SW 1271 (cell line): ENCODE measurements around the gene STX11.
"Not testable (repeated sequence)": the region's sequence is repeated elsewhere in the genome, so short reads cannot be mapped to it uniquely, and the experiment has no call there.

ENCODE experiments used
- DNase-seq, 2 experiments: peaks; one replicate each; lab custom pipeline; 2025; lab: John Stamatoyannopoulos, UW

Gene STX11

DNA sequence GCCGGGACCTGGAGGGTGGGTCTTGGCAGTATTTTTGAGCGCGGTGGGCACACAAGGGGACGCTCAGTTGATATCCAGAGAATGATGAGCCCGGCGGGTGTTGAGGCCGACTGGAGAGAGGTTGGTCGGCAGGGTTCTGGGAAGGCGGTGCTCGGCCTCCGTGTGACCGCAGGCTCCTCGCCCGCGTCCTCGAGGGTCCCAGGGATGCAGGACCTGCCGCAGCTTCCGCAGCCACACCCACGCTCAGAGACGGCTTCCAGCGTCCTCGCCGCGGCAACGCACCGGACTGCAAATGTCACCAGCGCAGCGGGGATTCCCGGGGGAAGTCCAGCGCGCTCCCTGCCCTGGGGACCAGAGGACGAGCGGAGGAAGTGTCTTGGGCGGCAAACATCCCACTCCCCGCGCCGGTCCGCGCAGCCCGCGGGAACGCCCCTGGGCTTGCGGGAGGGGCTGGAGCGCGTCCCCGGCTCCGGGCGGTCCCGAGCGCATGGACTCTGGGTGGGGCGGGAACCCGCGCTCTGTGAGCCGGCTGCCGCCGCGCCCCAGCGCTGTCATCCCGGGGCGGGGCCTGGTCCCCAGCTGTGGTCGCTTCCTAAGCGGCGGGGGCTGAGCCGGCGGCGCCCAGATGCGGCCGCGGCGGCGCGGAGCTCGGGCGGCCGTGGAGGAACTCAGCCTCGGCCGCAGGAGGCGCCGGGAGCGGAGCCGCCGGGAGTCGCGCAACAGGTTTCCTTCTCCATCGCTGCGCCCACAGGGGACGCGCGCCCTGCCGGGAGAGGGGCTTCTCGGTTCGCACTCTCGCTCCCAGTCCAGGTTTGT, at the start of gene STX11:
STX11 (plus strand) TSS at position 624 of the 816 bp plus-strand sequence. CDS start 36,111 bp downstream, outside the sequence.
- DNase-seq: peak; percentile 26 to 27

DNA sequence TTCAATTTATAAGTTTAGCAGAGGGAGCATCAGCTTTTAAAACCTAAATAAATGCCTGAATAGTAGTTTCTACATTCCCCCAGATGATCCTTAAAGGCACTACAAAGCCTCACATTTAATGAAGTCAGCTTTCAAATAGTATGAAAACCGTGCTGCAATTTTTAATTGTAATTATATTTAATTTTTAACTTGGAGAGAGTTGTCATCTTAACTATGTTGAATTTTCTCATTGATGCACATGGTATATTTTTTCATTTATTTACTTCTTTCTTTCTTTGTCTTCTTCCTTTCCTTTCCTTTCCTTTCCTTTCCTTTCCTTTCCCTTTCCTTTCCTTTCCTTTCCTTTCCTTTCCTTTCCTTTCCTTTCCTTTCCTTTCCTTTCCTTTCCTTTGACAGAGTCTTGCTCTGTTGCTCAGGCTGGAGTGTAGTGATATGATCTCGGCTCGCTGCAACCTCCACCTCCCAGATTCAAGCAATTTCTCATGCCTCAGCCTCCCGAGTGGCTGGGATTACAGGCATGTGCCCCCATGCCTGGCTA, 47.2 kb upstream of the STX11 start:
- DNase-seq: no peak

DNA sequence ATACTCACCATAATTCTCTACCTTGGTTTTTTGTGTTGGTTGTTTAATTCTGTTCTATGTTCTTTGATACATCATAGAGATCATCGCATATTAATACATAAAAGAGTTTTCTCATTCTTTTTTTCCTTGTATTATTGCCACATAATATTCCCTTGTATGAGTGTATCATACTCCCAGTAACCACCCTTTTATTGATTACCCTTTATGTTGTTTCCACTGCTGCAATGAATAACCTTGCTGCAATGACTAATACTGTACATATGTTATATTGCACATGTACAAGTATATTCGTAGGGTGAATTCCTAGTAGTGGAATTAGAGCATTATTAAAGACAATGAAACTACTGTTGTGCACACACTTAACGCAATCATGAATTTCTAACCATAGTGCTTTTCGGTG, 45.8 kb upstream of the STX11 start:
- no peak for DNase-seq

DNA sequence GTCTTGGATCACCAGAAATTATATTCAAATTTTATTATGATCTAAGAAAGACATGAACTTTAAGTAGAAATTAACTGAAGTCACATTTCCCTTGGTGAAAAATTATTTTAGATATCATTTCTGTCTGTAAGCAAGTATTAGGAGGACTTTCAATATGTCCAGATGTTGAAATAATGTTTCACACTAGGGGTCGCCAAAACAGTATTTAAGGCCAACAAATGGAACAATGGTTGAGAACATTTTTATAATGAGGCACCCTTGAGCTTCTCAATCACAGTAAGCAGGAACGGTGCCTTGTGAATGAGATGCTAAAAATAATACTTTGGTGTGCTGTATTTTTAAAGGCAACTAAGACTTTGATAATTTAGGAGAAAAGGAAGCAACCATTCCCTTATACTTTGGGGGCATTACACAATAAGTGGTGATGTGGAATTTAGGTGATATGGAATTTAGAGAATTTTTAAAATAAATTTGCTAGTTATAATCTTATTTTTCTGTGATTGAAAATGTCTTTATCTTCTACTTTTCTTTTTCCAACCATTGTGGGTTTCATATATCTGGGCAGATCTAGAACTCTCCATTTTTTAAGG, 45.3 kb upstream of the STX11 start:
- peak; percentile 9 to 71 for DNase-seq

DNA sequence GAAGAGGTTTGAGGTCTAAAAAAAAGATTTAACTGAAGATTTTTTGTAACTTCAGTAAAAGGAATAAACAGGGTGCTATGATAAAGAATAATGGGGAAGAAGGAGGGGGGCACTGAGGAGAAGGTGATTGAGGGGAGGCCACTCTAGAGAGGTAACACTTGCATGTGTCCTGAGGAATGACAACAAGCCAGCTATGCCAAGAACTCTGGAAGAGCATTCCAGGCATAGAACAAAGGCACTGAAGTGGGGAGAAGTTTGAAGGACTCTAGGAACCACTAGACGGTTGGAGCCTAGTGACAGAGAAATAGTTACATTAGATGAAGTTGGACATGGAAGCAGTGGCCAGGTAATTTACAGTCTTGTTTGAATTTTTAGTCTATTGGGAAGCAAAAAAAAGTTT, 44.1 kb upstream of the STX11 start:
- no peak for DNase-seq

DNA sequence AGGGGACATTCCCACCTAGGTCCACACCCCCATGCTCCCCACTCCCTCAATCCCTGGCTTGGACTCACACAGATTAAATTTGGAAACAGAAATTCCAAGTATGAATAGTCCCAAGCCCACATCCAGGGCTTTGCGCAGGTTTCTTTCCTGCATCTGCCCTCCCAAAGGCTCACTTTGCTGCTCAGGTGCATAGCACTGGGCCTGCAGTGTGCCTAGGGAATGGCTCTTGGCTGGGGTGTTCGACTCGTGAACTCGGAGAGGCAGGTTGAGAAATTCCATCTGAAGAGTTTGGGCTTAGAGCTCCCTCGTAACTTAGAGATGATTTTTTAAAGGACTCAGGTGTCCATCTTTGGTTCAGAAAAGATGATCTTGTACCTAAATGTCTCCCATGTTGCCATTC, 40.1 kb upstream of the STX11 start:
- no peak for DNase-seq

DNA sequence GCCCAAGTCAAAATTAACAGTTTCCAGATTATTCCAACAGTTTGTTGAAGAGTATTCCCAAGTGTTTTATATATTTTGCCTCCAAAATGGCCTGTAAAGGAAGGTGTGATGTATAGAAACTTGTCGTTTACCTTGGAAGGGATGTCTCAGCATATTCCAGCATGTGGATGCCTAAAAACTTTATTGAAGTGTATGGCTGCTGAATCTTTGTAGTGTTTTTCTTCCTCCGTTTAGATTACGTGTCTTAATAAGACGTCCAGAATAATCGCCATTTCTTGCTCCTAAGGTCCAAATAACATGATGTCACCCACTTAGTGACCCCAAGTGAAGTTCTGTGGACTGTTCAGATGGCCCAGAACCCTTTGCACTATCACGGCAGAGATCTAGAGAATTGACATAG, 37.0 kb upstream of the STX11 start:
- no peak for DNase-seq

DNA sequence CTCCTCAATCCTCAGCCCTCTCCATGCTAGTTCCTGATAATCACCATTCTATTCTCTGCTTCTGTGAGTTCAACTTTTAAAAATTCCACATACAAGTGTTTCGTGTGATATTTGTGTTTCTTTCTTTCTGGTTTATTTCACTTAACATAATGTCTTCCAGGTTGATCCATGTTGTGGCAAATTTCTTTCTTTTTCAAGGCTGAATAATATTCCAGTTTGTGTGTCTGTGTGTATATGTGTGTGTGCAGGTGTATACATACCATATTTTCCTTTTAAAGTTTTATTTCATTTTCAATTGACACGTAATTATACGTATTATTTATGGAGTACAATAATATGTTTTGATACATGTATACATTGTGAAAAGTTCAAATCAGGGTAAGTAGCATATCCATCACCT, 35.1 kb upstream of the STX11 start:
- no peak for DNase-seq

DNA sequence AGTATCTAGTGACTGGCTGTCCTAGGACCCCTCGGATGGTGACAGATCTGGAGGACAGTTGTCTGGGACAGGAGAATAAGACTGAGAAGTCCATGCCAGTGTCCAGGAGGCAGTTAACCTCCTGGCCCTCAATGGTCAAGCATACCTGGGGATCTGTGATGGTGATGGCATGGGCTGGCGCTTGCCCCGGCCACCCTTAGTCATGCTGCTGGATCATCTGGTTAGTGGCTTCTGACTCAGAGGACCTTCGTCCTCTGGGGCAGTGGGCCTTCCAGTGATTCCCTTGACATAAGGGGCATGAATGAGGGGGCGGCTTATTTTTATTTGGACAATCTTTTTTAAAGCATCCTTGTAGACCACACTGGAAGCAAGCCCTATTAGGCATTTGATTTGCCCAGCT, 30.9 kb upstream of the STX11 start:
- no peak for DNase-seq

DNA sequence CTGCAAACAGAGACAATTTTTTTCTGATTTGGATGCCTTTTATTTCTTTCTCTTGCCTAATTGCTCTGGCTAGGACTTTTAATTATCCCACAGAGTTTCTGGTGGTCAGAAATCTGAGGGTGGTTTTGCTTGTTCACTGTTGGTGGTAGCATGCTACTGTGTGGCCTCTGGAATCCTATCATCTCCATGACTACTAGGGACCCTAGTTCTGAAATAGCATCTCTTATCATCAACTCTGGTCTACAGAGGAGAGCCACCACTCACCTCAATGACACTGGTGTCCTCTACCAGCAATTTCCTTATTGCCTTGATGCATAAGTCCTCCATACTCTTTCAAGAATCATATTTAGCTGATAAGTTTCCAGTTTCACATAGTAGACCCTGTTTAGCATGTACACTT, 27.5 kb upstream of the STX11 start:
- DNase-seq: no peak

DNA sequence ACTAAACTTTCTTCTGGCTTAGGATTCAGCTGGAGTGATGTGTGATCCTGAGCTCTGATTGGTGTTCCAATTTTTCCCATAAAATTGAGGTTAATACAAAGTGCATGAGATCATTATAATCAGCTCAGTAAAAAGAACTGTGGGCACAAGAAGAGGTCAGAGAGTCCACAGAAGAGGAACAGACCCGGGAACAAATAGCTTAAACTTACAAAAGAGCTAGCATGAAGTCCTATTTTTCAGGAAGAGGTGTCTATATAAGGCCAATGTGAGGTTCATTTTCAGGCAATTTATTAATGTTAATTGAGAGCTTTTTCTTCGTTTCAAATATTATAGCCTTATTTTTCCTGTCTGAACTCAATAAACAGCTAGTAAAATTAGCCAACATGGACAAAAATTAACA, 26.9 kb upstream of the STX11 start:
- no peak for DNase-seq

DNA sequence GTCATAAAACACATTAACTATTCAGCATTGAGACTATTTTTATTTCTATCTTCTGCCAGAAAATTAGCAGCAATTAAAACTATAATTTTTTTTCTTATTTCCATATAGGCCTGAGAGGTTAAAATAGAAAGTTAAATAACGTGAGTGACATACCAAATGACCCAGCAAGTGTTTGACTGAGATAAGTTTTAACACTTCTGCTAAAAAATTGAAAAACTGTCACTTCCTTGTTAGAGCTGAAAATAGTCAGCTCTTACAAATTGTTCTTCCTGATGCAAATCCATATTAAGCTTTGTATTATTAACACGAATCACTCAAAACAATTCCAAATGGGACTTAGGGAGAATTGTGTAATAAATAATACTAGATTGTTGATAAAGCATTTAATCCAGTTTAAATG, 26.5 kb upstream of the STX11 start:
- DNase-seq: no peak

DNA sequence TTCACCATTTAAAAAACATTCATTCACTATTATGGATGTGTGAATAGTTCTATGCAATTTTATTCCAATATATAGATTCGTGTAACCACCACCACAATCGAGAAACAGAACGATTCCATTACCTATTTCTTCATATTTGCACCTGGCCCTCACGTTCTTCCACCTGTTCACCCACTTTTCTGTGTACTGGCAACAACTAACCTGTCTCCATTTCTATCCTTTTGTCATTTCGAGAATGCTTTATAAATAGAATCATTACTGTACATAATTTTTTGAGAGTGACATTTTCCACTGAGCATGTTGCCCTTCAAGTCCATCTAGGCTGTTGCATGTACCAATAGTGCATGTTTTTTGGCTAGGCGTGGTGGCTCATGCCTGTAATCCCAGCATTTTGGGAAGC, 23.2 kb upstream of the STX11 start:
- DNase-seq: no peak

DNA sequence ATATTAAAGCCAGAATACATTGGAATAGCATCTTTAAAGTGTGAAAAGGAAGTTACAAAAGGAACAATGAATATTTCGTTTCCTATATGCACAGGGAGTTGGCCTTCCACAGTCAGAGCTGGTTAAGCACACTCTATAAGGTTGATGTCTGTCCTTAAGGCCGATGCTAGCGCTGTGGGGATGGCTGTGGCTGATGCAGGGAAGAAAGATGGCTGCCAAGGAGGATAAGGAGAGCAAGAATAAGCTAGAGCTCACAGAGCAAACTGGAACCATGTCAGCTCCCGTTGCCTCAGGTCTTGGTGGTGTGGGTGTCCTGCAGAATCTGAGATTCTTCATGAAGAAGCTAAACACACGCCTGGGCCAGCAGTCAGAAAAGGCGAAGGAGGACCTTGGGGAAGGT, 20.8 kb upstream of the STX11 start:
- DNase-seq: no peak

DNA sequence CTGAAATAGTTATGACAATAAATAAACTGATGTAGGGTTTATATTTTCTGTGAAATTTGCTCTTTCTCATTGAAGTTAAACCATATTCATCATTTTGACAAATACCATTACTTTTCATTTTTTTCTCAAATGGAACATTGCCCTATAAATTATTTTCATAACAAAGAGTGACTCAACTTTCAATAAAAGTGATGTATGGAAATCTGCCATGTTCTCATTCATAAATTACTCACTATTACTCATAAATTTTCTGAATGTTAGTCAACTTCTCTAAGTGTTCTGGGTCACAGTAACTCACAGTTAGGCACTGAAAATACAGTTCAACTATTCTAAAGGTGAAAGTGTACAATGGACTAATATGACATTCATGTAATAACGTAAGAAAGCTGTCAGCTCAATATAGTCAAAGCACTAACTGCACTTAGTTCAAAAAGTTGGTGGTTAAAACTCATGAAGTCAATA, 19.0 kb upstream of the STX11 start:
- peak; percentile 26 to 52 for DNase-seq

DNA sequence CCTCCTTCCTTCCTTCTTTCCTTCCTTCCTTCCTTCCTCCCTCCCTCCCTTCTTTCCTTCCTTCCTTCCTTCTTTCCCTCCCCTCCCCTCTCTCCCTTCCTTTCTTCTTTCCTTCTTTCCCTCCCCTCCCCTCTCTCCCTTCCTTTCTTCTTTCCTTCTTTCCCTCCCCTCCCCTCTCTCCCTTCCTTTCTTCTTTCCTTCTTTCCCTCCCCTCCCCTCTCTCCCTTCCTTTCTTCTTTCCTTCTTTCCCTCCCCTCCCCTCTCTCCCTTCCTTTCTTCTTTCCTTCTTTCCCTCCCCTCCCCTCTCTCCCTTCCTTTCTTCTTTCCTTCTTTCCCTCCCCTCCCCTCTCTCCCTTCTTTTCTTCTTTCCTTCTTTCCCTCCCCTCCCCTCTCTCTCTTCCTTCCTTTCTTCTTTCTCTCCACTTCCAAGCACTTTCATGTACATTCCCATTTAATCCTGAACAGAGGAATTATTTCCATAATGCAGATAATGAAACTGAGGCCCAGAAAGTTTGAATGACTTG, 18.1 kb upstream of the STX11 start:
- not testable (repeated sequence) for DNase-seq

DNA sequence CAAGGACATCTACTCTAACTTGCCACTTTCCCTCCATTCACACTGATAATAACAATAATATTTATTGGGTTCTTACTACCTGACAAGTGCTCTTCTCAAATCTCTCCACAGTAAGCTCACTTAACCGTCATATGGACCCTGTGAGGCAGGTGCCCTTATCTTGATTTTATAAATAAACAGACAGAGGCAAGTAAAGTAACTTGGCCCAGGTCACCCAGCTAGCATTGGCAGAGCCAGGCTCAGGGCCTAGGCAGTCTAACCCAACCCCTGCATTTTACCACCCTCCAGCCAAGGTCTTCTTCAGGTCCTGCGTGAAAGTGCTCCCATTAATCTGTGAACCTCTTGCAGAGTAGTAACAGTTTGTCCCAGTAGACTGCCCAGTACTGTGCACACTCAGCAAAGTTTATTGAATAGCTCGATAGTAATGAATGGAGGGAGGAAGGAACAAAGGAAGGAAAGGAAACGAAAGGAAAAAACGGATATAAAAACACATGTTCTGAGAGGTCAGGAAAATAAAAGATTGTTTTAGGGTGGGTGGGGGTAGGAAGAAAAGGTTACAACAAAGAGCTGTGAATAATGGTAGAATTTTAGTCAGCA, 17.0 kb upstream of the STX11 start:
- no peak for DNase-seq

DNA sequence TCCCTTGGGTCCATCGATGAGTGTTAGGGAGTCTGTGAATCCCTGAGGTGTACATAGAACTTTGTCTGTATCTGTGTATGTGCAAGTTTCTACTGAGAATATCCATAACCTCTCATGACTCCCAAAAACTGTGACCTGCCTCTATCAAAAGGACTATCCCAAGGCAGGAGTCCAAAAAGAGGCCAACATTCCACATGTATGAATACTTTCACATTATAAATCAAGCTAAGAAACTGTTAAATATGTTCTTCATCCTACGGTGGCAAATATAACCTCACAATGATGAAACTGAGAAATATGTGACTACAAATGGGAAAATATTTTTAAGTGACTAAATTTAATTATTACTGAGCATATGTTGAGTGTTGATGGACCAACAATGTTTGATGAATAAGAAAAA, 16.1 kb upstream of the STX11 start:
- no peak for DNase-seq

DNA sequence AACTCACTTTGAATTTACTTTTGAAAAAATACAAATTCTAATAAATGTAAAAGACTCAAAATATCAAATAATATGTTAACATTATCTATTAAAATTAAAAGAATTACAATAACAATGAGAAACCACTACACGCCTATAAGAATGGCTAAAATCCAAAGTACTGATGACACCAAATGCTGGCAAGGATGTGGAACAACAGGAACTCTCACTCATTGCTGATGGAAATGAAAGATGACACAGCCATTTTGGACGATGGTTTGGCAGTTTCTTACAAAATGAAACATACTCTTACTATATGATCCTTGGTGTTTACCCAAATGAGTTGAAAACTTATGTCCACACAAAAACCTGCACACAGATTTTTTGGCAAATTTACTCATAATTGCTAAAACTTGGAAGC, 15.6 kb upstream of the STX11 start:
- no peak for DNase-seq

DNA sequence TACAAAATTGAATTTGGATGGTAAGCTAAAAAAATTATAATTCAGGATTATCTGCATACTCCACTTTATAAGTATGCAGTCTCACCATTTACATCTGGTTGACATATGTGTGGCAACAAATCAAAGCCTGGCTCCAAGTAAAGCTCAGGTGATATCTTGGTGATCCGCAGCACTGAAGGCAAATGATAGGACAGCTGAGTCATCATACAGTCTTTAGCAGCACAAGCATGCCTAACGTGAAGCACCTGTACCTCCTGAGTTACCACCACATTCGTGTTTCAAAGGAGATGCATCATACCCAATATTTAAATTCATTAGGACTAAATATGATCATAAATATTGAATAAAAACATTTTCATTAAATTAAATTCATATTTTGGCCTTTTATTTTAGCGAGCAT, 11.8 kb upstream of the STX11 start:
- DNase-seq: no peak

DNA sequence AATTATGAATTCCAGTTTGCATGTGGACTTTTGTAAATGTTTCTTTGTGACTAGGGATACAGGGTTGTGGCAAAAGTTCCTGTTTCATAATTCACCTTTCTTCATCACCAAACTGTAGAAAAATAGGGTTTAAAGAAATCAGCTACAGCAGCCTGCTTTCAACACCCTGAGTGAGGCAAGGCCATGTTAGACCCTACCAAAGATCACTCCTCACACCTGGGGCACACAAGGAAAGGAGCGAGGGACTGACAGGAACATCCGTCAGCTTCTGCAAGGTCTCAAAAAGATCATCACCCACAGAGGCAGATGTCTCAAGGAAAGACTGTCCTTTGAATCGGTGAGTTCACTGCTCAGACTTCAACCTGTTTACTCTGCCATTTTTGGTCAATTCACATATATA, 10.5 kb upstream of the STX11 start:
- DNase-seq: no peak

DNA sequence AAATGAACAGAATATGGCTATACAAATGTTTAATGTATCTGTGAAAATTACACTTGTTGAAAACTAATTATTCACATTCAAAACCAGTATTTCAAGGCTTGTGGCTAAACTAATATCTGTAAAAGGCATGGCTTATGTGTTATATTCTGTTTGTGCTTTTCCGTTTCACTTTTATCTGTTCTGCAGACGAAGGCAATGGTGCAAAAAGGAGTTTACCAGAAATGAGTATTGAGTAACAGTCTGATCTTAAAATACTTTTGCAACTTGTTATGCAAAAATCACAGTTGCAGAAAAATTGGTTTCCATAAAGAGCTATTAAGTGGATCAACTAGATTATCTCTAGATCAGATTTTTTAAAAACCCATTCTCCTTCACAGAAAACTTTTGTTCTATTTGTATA, 9.4 kb upstream of the STX11 start:
- DNase-seq: no peak

DNA sequence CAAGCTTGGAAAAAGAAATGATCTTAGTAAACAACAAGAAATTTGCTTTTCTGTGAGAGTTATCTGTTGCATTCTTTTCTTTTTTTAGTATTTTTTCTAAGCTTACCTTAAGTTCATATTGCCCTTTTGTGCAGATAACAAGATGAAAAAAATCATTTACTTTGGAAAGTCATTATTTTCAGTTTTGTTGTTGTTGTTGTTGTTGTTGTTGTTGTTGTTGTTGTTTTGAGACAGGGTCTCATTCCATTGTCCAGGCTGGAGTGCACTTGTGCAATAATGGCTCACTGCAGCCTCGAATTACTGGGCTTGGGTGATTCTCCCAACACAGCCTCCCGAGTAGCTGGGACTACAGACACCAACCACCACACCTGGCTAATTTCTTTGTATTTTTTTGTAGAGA, 8.8 kb upstream of the STX11 start:
- DNase-seq: no peak
